ENCODE data around the gene PFDN4. TPM values are rescaled to one million over a fixed set of nuclear protein-coding genes. Genes with fewer than 3 reads are reported as not detected.
"Not testable (repeated sequence)": the region's sequence is repeated elsewhere in the genome, so short reads cannot be mapped to it uniquely, and the experiment has no call there.

Gene PFDN4
- total and polyA plus RNA-seq, 2 donors (not counting 1 experiment from before 2014, with no cell fraction given), result 86.7 to 87.0 TPM

DNA sequence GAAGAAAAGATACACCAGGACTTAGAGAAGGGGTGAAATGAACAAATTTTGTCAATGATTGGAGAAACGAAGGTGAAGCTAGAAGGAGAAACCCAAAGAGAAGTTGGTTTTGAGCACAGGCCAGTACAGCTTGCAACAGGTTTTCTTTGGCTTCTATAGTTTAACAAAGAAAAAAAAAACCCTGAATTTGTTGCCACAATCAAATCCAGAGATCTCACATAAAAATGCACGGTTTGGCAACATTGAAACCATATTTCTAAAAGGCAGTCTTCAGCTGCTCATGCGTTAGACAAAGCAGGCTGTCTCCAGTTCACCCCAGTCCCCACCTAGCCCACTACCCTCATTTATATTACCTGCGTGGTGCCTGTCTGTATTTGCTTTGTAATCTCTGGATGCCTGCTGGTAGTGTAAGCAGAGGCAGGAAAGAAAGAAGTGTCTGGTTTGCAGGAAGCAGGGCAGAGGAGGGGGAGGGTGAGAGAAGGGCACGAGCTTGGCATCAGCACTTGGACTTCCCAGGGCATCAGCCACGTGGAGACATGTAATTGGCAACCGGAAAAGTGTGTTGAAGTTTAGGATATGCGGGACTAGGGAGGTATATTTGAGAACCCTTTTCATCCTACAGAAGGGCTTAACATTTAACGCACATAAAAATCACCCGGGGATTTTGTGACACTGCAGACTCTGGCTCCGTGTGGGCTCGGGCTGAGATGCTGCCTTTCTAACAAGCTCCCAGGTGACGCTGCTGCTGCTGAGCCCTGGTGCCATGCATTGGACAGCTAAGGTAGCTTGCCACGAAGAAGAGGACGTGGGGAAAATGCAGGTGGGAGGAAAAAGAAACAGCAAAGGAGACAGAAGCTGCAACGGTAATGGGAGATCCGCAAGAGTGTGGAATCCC, 14.4 kb downstream of the PFDN4 start:
- Histone ChIP-seq H2AFZ (ENCODE audit: low read length) (no peak overlapping the region), H3K9ac (ENCODE audit: insufficient read depth, low read length) (no peak overlapping the region), H3K4me3 (replicated peaks in 1 of 4; ENCODE audit: control extremely low read depth in 1 of 4, insufficient read depth in 1 of 4, low read depth in 3 of 4, low read length in 4 of 4) (no peak overlapping the region), H3K27me3 (ENCODE audit: control insufficient read depth, insufficient read depth, low read length) (no peaks in the 10 kb centered on the region), H3K4me1 (ENCODE audit: control insufficient read depth, extremely low read depth, insufficient read depth, low read length) (no peaks in the 10 kb centered on the region), H3K27ac (ENCODE audit: insufficient read depth, low read length) (no peak overlapping the region), H4K20me1 (ENCODE audit: control insufficient read depth, extremely low read depth, insufficient read depth, low read length) (no peaks in the 10 kb centered on the region), H3K79me2 (ENCODE audit: control insufficient read depth, insufficient read depth, low read length) (no peaks in the 10 kb centered on the region), H3K9me3 (ENCODE audit: control insufficient read depth, insufficient read depth, low read depth, low read length) (no peaks in the 10 kb centered on the region), H3K4me2 (ENCODE audit: extremely low read depth, insufficient read depth, low read length) (no peak overlapping the region), H3K36me3 (ENCODE audit: control insufficient read depth, insufficient read depth, low read length) (peaks cover under 1% of the 10 kb centered on the region)
- TF ChIP-seq, protein P1, sequence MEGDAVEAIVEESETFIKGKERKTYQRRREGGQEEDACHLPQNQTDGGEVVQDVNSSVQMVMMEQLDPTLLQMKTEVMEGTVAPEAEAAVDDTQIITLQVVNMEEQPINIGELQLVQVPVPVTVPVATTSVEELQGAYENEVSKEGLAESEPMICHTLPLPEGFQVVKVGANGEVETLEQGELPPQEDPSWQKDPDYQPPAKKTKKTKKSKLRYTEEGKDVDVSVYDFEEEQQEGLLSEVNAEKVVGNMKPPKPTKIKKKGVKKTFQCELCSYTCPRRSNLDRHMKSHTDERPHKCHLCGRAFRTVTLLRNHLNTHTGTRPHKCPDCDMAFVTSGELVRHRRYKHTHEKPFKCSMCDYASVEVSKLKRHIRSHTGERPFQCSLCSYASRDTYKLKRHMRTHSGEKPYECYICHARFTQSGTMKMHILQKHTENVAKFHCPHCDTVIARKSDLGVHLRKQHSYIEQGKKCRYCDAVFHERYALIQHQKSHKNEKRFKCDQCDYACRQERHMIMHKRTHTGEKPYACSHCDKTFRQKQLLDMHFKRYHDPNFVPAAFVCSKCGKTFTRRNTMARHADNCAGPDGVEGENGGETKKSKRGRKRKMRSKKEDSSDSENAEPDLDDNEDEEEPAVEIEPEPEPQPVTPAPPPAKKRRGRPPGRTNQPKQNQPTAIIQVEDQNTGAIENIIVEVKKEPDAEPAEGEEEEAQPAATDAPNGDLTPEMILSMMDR (conservative IDR thresholded peaks at IDR 0.05 in 1 of 2, IDR thresholded peaks at IDR 0.05 in 1 of 2; ENCODE audit: low read depth in 1 of 2, low read length in 2 of 2), result no peak
- TF ChIP-seq EZH2 (IDR thresholded peaks at IDR 0.05; ENCODE audit: low read length, missing control alignments), result no peak
- no peak for DNase-seq (ENCODE audit: low read depth in 2 of 2)

DNA sequence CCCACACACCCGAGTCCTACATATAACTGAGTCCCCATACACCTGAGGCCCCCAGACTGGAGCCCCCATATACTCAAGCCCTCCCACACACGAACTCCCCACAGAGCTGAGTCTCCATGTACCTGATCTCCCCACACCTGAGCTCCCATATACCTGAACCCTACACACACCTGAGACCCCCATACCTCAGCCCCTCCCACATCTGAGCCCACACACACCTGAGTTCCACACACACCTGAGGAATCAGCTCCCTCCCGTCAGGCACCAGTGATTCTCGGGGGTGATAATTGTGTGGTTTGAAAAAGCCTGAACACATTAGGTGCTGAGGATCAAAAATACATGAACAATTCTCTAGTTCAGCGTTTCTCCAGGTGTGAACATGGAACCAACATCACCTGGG, 15.4 kb downstream of the PFDN4 start:
- Histone ChIP-seq H3K9me3 (ENCODE audit: control insufficient read depth, insufficient read depth, low read depth, low read length) (no peaks in the 10 kb centered on the region), H2AFZ (ENCODE audit: low read length) (no peak overlapping the region), H3K79me2 (ENCODE audit: control insufficient read depth, insufficient read depth, low read length) (no peaks in the 10 kb centered on the region), H3K4me3 (replicated peaks in 1 of 4; ENCODE audit: control extremely low read depth in 1 of 4, insufficient read depth in 1 of 4, low read depth in 3 of 4, low read length in 4 of 4) (no peak overlapping the region), H4K20me1 (ENCODE audit: control insufficient read depth, extremely low read depth, insufficient read depth, low read length) (no peaks in the 10 kb centered on the region), H3K36me3 (ENCODE audit: control insufficient read depth, insufficient read depth, low read length) (no peaks in the 10 kb centered on the region), H3K27ac (ENCODE audit: insufficient read depth, low read length) (no peak overlapping the region), H3K4me1 (ENCODE audit: control insufficient read depth, extremely low read depth, insufficient read depth, low read length) (no peaks in the 10 kb centered on the region), H3K27me3 (ENCODE audit: control insufficient read depth, insufficient read depth, low read length) (no peaks in the 10 kb centered on the region), H3K4me2 (ENCODE audit: extremely low read depth, insufficient read depth, low read length) (no peak overlapping the region), H3K9ac (ENCODE audit: insufficient read depth, low read length) (no peak overlapping the region)
- no peak for DNase-seq (ENCODE audit: low read depth in 2 of 2)
- TF ChIP-seq, protein P1 (conservative IDR thresholded peaks at IDR 0.05 in 1 of 2, IDR thresholded peaks at IDR 0.05 in 1 of 2; ENCODE audit: low read depth in 1 of 2, low read length in 2 of 2), result no peak
- TF ChIP-seq EZH2 (IDR thresholded peaks at IDR 0.05; ENCODE audit: low read length, missing control alignments), result no peak

DNA sequence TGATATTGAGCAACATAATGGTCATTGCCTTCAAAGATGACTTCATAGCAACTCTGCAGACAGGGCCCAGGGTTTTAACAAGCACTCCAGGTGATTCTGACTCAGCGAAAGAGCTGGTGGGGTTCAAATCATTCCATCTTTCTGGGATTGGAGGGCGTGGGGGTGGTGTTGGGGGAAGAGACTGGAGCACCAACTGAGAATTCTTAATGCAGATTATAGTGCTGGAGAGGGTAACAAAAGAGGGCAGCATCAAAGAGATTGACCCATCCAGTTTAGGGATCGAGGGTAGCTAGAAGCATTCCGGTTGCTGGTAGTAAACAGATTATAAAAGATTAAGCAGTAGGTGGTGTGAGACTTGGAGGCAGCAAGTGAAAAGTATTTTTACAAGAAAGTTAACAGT, 15.9 kb downstream of the PFDN4 start:
- no peaks in the 10 kb centered on the region for H3K9me3 ChIP-seq (ENCODE audit: control insufficient read depth, insufficient read depth, low read depth, low read length)

DNA sequence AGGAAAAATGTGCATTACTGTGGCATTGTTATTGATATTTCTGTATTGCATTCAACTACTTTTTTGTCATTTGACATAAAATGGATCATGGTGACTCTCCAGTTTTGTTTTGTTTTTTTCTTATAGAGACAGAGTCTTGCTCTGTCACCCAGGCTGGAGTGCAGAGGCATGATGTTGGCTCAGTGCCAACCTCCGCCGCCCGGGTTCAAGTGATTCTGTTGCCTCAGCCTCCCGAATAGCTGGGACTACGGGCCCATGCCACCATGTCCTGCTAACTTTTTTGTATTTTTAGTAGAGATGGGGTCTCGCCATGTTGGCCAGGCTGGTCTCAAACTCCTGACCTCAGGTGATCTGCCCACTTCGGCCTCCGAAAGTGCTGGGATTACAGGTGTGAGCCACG, 16.8 kb downstream of the PFDN4 start:
- H3K4me1 ChIP-seq (ENCODE audit: control insufficient read depth, extremely low read depth, insufficient read depth, low read length); H3K9me3 ChIP-seq (ENCODE audit: control insufficient read depth, insufficient read depth, low read depth, low read length); H2AFZ ChIP-seq (ENCODE audit: low read length); H3K4me3 ChIP-seq (replicated peaks in 1 of 4; ENCODE audit: control extremely low read depth in 1 of 4, insufficient read depth in 1 of 4, low read depth in 3 of 4, low read length in 4 of 4); H4K20me1 ChIP-seq (ENCODE audit: control insufficient read depth, extremely low read depth, insufficient read depth, low read length); H3K36me3 ChIP-seq (ENCODE audit: control insufficient read depth, insufficient read depth, low read length); H3K27ac ChIP-seq (ENCODE audit: insufficient read depth, low read length); DNase-seq (ENCODE audit: low read depth in 2 of 2); H3K4me2 ChIP-seq (ENCODE audit: extremely low read depth, insufficient read depth, low read length); H3K27me3 ChIP-seq (ENCODE audit: control insufficient read depth, insufficient read depth, low read length); H3K9ac ChIP-seq (ENCODE audit: insufficient read depth, low read length); H3K79me2 ChIP-seq (ENCODE audit: control insufficient read depth, insufficient read depth, low read length): not testable (repeated sequence)

More for the DNA sequence above, 15.9 kb downstream of the PFDN4 start:
- Histone ChIP-seq H3K79me2 (ENCODE audit: control insufficient read depth, insufficient read depth, low read length) (no peaks in the 10 kb centered on the region), H4K20me1 (ENCODE audit: control insufficient read depth, extremely low read depth, insufficient read depth, low read length) (no peaks in the 10 kb centered on the region), H3K9ac (ENCODE audit: insufficient read depth, low read length) (no peak overlapping the region), H3K4me1 (ENCODE audit: control insufficient read depth, extremely low read depth, insufficient read depth, low read length) (no peaks in the 10 kb centered on the region), H3K4me2 (ENCODE audit: extremely low read depth, insufficient read depth, low read length) (no peak overlapping the region), H3K4me3 (replicated peaks in 1 of 4; ENCODE audit: control extremely low read depth in 1 of 4, insufficient read depth in 1 of 4, low read depth in 3 of 4, low read length in 4 of 4) (no peak overlapping the region), H3K27me3 (ENCODE audit: control insufficient read depth, insufficient read depth, low read length) (no peaks in the 10 kb centered on the region), H3K36me3 (ENCODE audit: control insufficient read depth, insufficient read depth, low read length) (no peaks in the 10 kb centered on the region), H2AFZ (ENCODE audit: low read length) (no peak overlapping the region), H3K27ac (ENCODE audit: insufficient read depth, low read length) (no peak overlapping the region)
- TF ChIP-seq EZH2 (IDR thresholded peaks at IDR 0.05; ENCODE audit: low read length, missing control alignments), result no peak
- TF ChIP-seq, protein P1 (conservative IDR thresholded peaks at IDR 0.05 in 1 of 2, IDR thresholded peaks at IDR 0.05 in 1 of 2; ENCODE audit: low read depth in 1 of 2, low read length in 2 of 2), result no peak
- DNase-seq (ENCODE audit: low read depth in 2 of 2), result no peak

All from fibroblast of lung (primary cell).